Naive thymus-derived CD4-positive, alpha-beta T cell (primary cell): ENCODE results near the gene OGFR. TPM values are rescaled to one million over a fixed set of nuclear protein-coding genes. Genes with fewer than 3 reads are reported as not detected.

ENCODE experiments used
- polyA plus RNA-seq, 2 donors: library from polyadenylated mRNA; unstranded; fragments of 300-500 nt; fragmentation: Illumina TruSeq; gene quantifications; one replicate each; pipeline ENCODE4 v1.2.3, GENCODE V29; 2021
- total RNA-seq, 6 experiments: library from RNA in 5 of 6; stranded (reverse) in 5 of 6; gene quantifications; 1 replicate in 5 of 6; 2 replicates in 1 of 6; pipeline ENCODE4 v1.2.3 and lab custom pipeline; 2021 to 2026

Gene OGFR
- total and polyA plus RNA-seq, 7 experiments from 2014 or later: 34.5 to 82.7 (median 69.6) TPM

Other genes starting within 250 kb of the OGFR start
- gene SLCO4A1, start 162.3 kb upstream of the OGFR start, total RNA-seq: 10 to 100 TPM in 1 of 5 experiments, 1 to 10 TPM in 2, under 1 TPM in 2; 0.81 to 45.5 (median 1.4) TPM
- gene SLCO4A1, start 162.3 kb upstream of the OGFR start, polyA plus RNA-seq: under 1 TPM; 0.36 to 0.39 TPM
- under 1 TPM in 4 of 5 experiments, not detected in 1; 0.11 to 0.78 (median 0.14) TPM for gene NTSR1, start 96.0 kb upstream of the OGFR start, total RNA-seq
- not detected for gene NTSR1, start 96.0 kb upstream of the OGFR start, polyA plus RNA-seq
- 10 to 100 TPM in 3 of 5 experiments, 1 to 10 TPM in 2; 9.4 to 15.4 (median 12.2) TPM for gene MRGBP, start 8.4 kb upstream of the OGFR start, total RNA-seq
- gene MRGBP, start 8.4 kb upstream of the OGFR start, polyA plus RNA-seq: 10 to 100 TPM in 1 of 2 donors, 1 to 10 TPM in 1; 8.1 to 12.6 TPM
- gene COL9A3, start 12.2 kb downstream of the OGFR start, total RNA-seq: under 1 TPM in 2 of 5 experiments, not detected in 3; 0.32 to 0.59 TPM
- gene COL9A3, start 12.2 kb downstream of the OGFR start, polyA plus RNA-seq: not detected
- 10 to 100 TPM in 2 of 5 experiments, 1 to 10 TPM in 3; 3.7 to 10.8 (median 7.5) TPM for gene TCFL5, start 57.0 kb downstream of the OGFR start, total RNA-seq
- 1 to 10 TPM in 1 of 2 donors, under 1 TPM in 1; 0.91 to 1.9 TPM for gene TCFL5, start 57.0 kb downstream of the OGFR start, polyA plus RNA-seq
- gene DIDO1, start 121.7 kb downstream of the OGFR start, total RNA-seq: 100 to 1,000 TPM in 2 of 5 experiments, 10 to 100 TPM in 3; 66.1 to 139 (median 77.4) TPM
- gene DIDO1, start 121.7 kb downstream of the OGFR start, polyA plus RNA-seq: 10 to 100 TPM; 36.6 to 58.4 TPM
- gene GID8, start 133.3 kb downstream of the OGFR start, total RNA-seq: 10 to 100 TPM; 32.1 to 48.0 (median 40.7) TPM
- gene GID8, start 133.3 kb downstream of the OGFR start, polyA plus RNA-seq: 10 to 100 TPM; 19.6 to 22.9 TPM
- gene SLC17A9, start 147.9 kb downstream of the OGFR start, total RNA-seq: 10 to 100 TPM in 1 of 5 experiments, 1 to 10 TPM in 4; 3.4 to 12.6 (median 5.6) TPM
- gene SLC17A9, start 147.9 kb downstream of the OGFR start, polyA plus RNA-seq: under 1 TPM; 0.44 to 0.63 TPM
- gene BHLHE23, start 202.1 kb downstream of the OGFR start, total RNA-seq: not detected
- gene BHLHE23, start 202.1 kb downstream of the OGFR start, polyA plus RNA-seq: not detected